ENCODE results near the gene NKG7. TPM values are rescaled to one million over a fixed set of nuclear protein-coding genes. Genes with fewer than 3 reads are reported as not detected.

NKG7 gene
- total RNA-seq, 1 donor from 2014 or later, result not detected

DNA sequence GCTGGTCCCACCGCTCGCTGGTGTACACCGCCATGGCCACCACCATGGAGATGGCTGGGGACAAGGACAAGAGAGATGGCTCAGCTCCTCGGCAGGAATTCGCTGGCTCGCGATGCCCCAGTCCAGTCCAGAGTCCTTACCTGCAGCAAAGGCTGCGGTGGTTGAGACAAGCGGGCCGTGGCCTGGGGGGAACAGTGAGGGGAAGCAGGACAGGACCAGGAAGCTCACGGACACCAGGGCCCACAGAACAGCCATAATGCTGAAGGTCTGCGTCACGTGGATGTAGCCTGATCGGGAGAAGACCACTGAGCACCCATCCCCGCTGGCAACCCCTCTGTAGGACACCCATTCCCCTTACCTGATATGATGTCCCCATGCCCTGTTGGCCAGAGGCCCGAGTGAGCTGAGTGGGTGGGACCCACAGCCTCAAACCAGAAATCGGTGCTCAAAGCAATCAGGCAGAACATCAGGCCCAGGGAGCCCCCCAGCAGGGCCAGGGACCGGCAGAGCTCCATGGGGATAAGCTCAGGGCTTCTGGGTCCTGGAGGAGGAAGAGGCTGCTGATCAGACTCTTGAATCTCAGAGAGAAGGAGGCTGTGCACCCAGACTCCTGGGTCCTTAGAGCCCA is 319 bp downstream of the NKG7 start:
- no peak overlapping the region for H3K4me3 Mint-ChIP-seq
- no peak for DNase-seq (ENCODE audit: extremely low spot score, unreplicated experiment)
- H3K9me3 Mint-ChIP-seq, result no peaks in the 10 kb centered on the region
- H3K4me1 Mint-ChIP-seq (ENCODE audit: unreplicated experiment), result peaks cover 7% of the 10 kb centered on the region
- H3K27ac Mint-ChIP-seq, result no peak overlapping the region
- peaks cover 3% of the 10 kb centered on the region for H3K27me3 Mint-ChIP-seq
- no peaks in the 10 kb centered on the region for H3K36me3 Mint-ChIP-seq
- TF ChIP-seq, protein P1, sequence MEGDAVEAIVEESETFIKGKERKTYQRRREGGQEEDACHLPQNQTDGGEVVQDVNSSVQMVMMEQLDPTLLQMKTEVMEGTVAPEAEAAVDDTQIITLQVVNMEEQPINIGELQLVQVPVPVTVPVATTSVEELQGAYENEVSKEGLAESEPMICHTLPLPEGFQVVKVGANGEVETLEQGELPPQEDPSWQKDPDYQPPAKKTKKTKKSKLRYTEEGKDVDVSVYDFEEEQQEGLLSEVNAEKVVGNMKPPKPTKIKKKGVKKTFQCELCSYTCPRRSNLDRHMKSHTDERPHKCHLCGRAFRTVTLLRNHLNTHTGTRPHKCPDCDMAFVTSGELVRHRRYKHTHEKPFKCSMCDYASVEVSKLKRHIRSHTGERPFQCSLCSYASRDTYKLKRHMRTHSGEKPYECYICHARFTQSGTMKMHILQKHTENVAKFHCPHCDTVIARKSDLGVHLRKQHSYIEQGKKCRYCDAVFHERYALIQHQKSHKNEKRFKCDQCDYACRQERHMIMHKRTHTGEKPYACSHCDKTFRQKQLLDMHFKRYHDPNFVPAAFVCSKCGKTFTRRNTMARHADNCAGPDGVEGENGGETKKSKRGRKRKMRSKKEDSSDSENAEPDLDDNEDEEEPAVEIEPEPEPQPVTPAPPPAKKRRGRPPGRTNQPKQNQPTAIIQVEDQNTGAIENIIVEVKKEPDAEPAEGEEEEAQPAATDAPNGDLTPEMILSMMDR (conservative IDR thresholded peaks at IDR 0.05), result no peak

DNA sequence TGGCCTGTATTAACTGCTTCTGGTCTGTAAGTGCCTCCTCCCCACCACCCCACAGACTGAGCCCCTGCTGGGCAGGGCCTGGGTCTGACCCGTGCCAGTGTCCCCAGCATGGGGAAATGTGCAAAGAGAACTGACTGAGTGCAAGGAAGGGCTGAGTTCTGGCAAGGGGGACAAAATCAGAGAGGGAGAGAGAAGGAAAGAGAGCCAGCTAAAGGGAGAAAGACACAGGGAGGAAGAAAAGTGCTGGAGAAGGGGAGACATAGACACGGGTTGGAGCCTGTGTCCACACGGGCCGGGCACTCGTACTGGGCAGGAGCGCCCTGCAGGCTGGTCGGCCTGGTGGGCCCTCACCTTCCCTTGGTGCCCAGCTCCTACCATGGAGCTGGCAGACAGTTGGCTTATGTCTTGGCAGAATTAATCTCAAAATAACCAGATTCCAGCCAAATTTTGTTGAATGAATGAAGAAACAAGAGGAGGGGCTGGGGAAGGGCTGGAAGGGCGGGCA is 1.2 kb downstream of the NKG7 start:
- Mint-ChIP-seq H3K9me3 (no peaks in the 10 kb centered on the region), H3K27ac (no peak overlapping the region), H3K27me3 (peaks cover 3% of the 10 kb centered on the region), H3K4me1 (ENCODE audit: unreplicated experiment) (peaks cover 7% of the 10 kb centered on the region), H3K4me3 (no peak overlapping the region), H3K36me3 (no peaks in the 10 kb centered on the region)
- TF ChIP-seq, protein P1 (conservative IDR thresholded peaks at IDR 0.05), result no peak
- DNase-seq (ENCODE audit: extremely low spot score, unreplicated experiment), result no peak

DNA sequence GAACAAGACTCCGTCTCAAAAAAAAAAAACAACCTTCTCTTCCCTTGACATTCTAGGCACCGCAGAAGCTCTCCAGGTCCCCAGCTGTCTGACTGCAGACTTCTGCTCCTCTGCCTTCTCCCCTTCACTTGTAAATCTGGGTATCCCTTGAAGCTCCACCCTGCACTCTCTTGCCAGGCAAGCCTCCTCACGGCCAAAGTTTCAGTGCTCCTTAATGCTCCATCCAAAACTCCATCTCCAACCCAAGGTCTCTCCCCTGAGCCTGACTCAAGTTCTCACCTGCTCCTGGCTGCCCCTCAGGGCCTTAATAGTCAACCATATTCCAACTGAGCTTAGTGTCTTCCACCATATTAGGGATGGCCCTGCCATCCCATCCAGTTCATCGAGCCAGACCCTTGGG is 2.2 kb downstream of the NKG7 start:
- no peaks in the 10 kb centered on the region for H3K9me3 Mint-ChIP-seq
- no peak overlapping the region for H3K27ac Mint-ChIP-seq
- H3K4me3 Mint-ChIP-seq, result peak overlapping the region; percentile 71
- TF ChIP-seq, protein P1 (conservative IDR thresholded peaks at IDR 0.05), result no peak
- peaks cover 7% of the 10 kb centered on the region for H3K4me1 Mint-ChIP-seq (ENCODE audit: unreplicated experiment)
- H3K27me3 Mint-ChIP-seq, result peaks cover 3% of the 10 kb centered on the region
- DNase-seq (ENCODE audit: extremely low spot score, unreplicated experiment), result no peak
- no peaks in the 10 kb centered on the region for H3K36me3 Mint-ChIP-seq

DNA sequence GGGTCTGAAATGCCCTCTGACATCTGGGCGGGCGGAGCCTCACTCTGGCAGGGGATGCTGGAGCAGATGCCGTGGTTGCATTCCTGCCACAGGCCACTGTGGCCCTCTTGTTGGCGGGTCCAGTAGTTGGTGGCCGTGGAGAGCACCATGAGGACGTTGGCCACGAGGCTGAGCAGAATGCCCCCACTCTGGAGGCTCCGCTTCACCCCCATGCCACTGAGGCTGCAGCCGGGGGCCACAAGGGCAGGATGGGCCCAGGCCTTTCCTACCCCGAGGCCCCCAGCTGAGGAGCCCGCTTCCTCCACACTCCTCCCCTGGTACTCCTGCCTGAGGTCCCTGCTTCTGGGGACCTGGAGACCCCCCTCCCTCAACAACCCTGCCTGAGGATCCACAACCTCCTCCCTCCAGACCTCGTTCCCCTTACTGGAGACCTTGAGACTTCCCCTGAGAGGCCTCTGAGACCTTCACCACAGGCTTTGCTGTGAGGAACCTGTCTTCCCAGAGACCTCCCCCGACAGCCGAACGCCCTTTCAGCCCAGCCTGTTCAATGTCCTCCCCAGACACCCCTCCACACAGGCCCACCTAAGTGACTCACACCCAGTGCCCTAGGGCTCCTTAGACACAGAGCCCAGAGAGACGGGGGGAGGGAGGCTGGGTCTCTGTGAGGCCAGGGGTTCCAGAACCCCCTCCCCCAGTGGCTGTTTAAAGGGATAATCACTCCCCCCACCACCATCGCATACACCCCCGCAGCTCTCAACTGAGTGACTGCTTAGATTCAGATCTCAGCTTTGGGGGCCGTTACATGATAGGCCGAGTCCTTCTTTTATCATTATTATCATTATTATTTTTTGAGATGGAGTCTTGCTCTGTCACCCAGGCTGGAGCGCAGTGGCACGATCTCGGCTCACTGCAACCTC is 3.8 kb downstream of the NKG7 start, which contains the start of gene CLDND2:
Gene CLDND2, minus strand, starts transcription at position 638 of the 917 bp plus-strand sequence. Its CDS starts 426 bp downstream, at position 212.
- no peak for DNase-seq (ENCODE audit: extremely low spot score, unreplicated experiment)
- Mint-ChIP-seq H3K27me3 (peaks cover 3% of the 10 kb centered on the region), H3K9me3 (no peaks in the 10 kb centered on the region), H3K27ac (peak within 1 kb of the TSS; percentile 100), H3K36me3 (no peaks in the 10 kb centered on the region), H3K4me3 (peak within 1 kb of the TSS; percentile 98), H3K4me1 (ENCODE audit: unreplicated experiment) (peaks cover 17% of the 10 kb centered on the region)
- TF ChIP-seq, protein P1 (conservative IDR thresholded peaks at IDR 0.05), result no peak

DNA sequence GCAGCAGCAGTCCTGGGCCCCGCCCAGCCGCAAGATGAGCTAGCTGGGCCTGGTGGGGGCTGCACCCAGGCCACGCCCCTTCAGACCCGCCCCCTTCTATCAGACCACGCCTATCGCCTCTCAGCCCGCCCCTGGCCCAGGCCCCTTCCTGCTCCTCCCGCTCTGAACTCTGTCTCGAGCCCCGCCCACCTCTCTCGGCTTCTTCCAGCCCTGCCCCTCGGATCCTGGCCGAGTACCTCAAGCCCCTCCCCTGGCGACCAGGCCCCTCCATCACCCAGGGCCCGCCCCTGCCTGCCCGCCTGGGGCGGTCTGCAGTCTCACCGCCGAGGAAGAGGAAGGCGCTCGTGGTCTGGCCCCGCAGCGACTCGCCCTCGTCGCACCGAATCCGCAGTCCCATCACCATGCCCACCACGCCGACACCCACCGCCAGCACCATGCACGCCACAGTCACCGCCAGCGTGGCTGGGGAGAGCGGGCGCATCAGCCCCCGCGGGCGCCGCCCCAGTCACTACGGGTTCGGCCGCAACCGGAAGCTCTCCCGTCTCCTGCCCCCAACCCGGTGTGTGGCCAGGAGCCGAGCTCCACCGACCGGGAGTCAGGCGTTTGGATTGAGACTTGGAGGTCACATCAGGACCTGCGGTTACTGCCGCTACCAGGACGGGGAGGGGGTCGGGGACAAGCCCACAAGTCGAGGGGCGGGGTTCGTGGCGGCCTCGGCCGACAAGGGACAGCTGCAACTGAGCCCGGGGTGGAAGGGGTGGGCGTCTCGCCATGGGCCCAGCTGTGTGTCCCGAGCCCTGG is 4.7 kb downstream of the NKG7 start:
- Mint-ChIP-seq H3K36me3 (no peaks in the 10 kb centered on the region), H3K4me1 (ENCODE audit: unreplicated experiment) (peaks cover 22% of the 10 kb centered on the region), H3K4me3 (peak overlapping the region; percentile 98), H3K27me3 (peaks cover 3% of the 10 kb centered on the region), H3K27ac (peak overlapping the region; percentile 100), H3K9me3 (no peaks in the 10 kb centered on the region)
- peak; percentile 99 for DNase-seq (ENCODE audit: extremely low spot score, unreplicated experiment)
- TF ChIP-seq, protein P1 (conservative IDR thresholded peaks at IDR 0.05), result no peak

All from type B pancreatic cell (in vitro differentiated cells).